Measurements from ENCODE around the gene SLC13A2.
"Not testable (repeated sequence)": the region's sequence is repeated elsewhere in the genome, so short reads cannot be mapped to it uniquely, and the experiment has no call there.

Gene SLC13A2, protein sequence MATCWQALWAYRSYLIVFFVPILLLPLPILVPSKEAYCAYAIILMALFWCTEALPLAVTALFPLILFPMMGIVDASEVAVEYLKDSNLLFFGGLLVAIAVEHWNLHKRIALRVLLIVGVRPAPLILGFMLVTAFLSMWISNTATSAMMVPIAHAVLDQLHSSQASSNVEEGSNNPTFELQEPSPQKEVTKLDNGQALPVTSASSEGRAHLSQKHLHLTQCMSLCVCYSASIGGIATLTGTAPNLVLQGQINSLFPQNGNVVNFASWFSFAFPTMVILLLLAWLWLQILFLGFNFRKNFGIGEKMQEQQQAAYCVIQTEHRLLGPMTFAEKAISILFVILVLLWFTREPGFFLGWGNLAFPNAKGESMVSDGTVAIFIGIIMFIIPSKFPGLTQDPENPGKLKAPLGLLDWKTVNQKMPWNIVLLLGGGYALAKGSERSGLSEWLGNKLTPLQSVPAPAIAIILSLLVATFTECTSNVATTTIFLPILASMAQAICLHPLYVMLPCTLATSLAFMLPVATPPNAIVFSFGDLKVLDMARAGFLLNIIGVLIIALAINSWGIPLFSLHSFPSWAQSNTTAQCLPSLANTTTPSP

DNA sequence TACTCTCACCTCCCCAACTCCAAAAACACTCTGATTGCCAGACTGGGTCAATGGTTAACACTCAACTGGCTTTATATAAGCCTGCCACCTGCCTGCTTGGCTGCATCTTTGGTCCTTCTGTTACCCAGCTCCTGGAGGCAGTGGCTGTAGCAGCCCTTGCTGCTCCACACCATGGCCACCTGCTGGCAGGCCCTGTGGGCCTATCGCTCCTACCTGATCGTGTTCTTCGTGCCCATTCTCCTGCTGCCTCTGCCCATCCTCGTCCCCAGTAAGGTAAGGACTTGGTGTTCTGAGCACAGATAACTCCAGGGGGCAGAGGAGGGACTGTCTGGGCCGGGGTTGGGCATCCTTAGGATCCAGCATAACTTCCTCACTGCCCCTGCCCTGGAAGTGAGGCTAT is at the start of gene SLC13A2:
TSS of gene SLC13A2 (plus strand) at position 103 of the 400 bp plus-strand sequence. CDS start at position 172, 69 bp downstream.
- Histone ChIP-seq H3K27me3 (ENCODE audit: control insufficient read depth in 5 of 5, insufficient read depth in 4 of 5, low read length in 5 of 5) (peaks cover 0 to 5% (median 3%) of the 10 kb centered on the region in 5 donors), H3K27ac (ENCODE audit: low read depth, low read length) (no peak within 1 kb of the TSS), H3K36me3 (ENCODE audit: control insufficient read depth in 5 of 5, insufficient read depth in 5 of 5, low read length in 5 of 5) (no peaks in the 10 kb centered on the region), H3K4me3 (ENCODE audit: low read depth in 1 of 5, low read length in 5 of 5) (no peak within 1 kb of the TSS), H3K9me3 (ENCODE audit: control insufficient read depth in 5 of 5, low read length in 5 of 5) (no peaks in the 10 kb centered on the region), H3K4me1 (ENCODE audit: control insufficient read depth in 5 of 5, insufficient read depth in 5 of 5, low read length in 5 of 5) (no peaks in the 10 kb centered on the region), H3K9ac (ENCODE audit: low read length in 5 of 5) (no peak within 1 kb of the TSS)

DNA sequence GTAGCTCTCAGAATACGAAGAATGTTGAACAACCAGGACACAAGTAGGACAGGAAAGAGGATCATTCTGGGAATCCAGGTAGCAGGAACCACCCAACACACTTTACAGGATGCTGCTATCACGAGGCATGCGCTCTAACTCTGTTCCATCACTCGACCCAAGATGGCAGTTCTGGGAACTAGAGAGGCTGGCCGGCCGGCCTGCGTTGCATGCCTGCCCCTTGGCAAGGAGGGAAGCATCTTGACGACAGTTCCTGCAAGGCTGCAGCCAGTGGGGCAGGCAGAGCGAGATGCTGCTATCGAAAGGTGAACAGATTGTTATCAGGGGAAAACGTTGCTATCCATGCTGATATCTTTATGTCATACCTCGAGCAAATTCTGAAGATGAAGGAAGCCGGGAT is 48.2 kb upstream of the SLC13A2 start:
- H3K4me3 ChIP-seq (ENCODE audit: low read depth in 1 of 5, low read length in 5 of 5) = no peak overlapping the region
- H3K9ac ChIP-seq (ENCODE audit: low read length in 5 of 5) = no peak overlapping the region
- no peak overlapping the region for H3K27ac ChIP-seq (ENCODE audit: low read depth, low read length)
- no peaks in the 10 kb centered on the region for H3K36me3 ChIP-seq (ENCODE audit: control insufficient read depth in 5 of 5, insufficient read depth in 5 of 5, low read length in 5 of 5)
- peaks cover 2 to 8% (median 6%) of the 10 kb centered on the region in 5 donors for H3K27me3 ChIP-seq (ENCODE audit: control insufficient read depth in 5 of 5, insufficient read depth in 4 of 5, low read length in 5 of 5)
- no peaks in the 10 kb centered on the region for H3K9me3 ChIP-seq (ENCODE audit: control insufficient read depth in 5 of 5, low read length in 5 of 5)
- no peaks in the 10 kb centered on the region for H3K4me1 ChIP-seq (ENCODE audit: control insufficient read depth in 5 of 5, insufficient read depth in 5 of 5, low read length in 5 of 5)

DNA sequence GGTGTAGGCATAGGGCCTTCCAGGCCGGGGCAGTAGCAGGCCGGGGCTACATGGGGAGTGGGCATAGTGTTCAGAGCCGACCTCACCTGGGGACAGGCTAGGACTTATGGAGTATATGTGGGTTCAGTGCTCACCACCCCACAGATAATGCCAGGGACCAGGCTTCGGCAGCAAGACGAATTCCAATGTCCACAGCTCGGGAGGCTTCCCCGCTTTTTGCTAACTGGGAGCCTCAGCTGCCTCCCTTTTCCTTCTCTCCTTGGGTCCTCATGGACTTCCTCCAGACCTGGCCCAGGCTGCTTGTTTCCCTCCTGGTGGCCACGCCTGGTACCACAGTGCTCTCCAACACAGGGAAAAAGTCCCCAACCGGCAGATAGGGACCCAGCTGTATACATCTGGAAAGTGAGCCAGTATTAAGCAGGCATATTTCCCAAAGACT is 47.3 kb upstream of the SLC13A2 start:
- H3K9ac ChIP-seq (ENCODE audit: low read length in 5 of 5) = no peak overlapping the region
- H3K4me1 ChIP-seq (ENCODE audit: control insufficient read depth in 5 of 5, insufficient read depth in 5 of 5, low read length in 5 of 5) = no peaks in the 10 kb centered on the region
- H3K4me3 ChIP-seq (ENCODE audit: low read depth in 1 of 5, low read length in 5 of 5) = no peak overlapping the region
- H3K36me3 ChIP-seq (ENCODE audit: control insufficient read depth in 5 of 5, insufficient read depth in 5 of 5, low read length in 5 of 5) = no peaks in the 10 kb centered on the region
- H3K9me3 ChIP-seq (ENCODE audit: control insufficient read depth in 5 of 5, low read length in 5 of 5) = no peaks in the 10 kb centered on the region
- H3K27me3 ChIP-seq (ENCODE audit: control insufficient read depth in 5 of 5, insufficient read depth in 4 of 5, low read length in 5 of 5) = peaks cover 2 to 8% (median 6%) of the 10 kb centered on the region in 5 donors
- H3K27ac ChIP-seq (ENCODE audit: low read depth, low read length) = no peak overlapping the region

DNA sequence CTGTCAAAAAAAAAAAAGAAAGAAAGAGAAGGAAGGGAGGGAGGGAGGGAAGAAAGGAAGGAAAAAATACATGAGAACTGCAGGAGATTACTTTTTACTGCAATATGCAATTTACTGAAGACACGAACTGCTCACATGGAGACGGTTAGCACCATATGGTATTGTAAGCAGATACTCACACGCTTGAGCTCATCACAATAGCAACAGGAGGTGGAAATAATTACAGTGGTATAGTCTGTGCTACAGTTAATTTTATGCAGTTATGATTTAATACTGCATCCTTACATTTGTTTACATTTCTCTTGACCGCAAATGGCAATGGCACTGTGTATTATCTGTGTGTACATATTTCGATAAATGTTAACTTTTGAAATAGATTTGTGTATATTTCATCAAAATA is 46.1 kb upstream of the SLC13A2 start:
- no peak overlapping the region for H3K4me3 ChIP-seq (ENCODE audit: low read depth in 1 of 5, low read length in 5 of 5)
- no peaks in the 10 kb centered on the region for H3K36me3 ChIP-seq (ENCODE audit: control insufficient read depth in 5 of 5, insufficient read depth in 5 of 5, low read length in 5 of 5)
- no peak overlapping the region for H3K9ac ChIP-seq (ENCODE audit: low read length in 5 of 5)
- H3K9me3 ChIP-seq (ENCODE audit: control insufficient read depth in 5 of 5, low read length in 5 of 5) = no peaks in the 10 kb centered on the region
- H3K27me3 ChIP-seq (ENCODE audit: control insufficient read depth in 5 of 5, insufficient read depth in 4 of 5, low read length in 5 of 5) = peaks cover 3 to 9% (median 7%) of the 10 kb centered on the region in 5 donors
- no peak overlapping the region for H3K27ac ChIP-seq (ENCODE audit: low read depth, low read length)
- H3K4me1 ChIP-seq (ENCODE audit: control insufficient read depth in 5 of 5, insufficient read depth in 5 of 5, low read length in 5 of 5) = no peaks in the 10 kb centered on the region

DNA sequence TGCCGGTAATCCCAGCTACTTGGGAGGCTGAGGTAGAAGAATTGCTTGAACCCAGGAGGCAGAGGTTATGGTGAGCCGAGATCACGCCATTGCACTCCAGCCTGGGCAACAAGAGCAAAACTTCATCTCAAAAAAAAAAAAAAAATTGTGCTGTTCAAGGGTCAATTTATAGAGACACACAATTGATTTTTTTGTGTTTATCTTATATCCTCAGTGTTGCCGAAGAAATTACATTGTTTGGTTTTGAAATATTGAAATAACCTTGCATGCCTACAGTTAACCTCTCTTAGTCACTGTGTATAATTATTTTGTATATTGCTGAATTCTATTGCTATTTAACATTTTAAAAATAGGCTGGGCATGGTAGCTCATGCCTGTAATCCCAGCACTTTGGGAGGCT is 45.5 kb upstream of the SLC13A2 start:
- H3K9me3 ChIP-seq (ENCODE audit: control insufficient read depth in 5 of 5, low read length in 5 of 5); H3K27me3 ChIP-seq (ENCODE audit: control insufficient read depth in 5 of 5, insufficient read depth in 4 of 5, low read length in 5 of 5); H3K4me3 ChIP-seq (ENCODE audit: low read depth in 1 of 5, low read length in 5 of 5); H3K9ac ChIP-seq (ENCODE audit: low read length in 5 of 5); H3K4me1 ChIP-seq (ENCODE audit: control insufficient read depth in 5 of 5, insufficient read depth in 5 of 5, low read length in 5 of 5); H3K27ac ChIP-seq (ENCODE audit: low read depth, low read length); H3K36me3 ChIP-seq (ENCODE audit: control insufficient read depth in 5 of 5, insufficient read depth in 5 of 5, low read length in 5 of 5): not testable (repeated sequence)

DNA sequence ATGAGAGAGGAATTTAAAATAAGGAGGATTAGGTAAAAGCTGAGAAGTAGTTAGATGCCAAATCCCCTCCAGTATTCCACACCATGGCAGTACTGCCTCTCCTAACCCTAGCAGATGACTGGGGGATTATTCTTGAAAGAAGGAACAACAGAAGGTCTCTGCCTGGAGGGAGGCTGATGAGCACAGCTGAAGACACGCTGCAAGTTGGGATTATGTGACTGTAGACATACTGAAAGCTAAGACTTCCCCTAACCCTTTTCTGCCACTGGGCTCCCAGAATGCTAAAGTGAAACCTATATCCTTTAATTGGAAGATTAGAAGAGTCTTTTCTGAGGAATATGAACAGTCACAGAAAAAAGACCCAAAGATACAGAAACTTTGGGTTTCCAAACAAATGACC is 39.7 kb upstream of the SLC13A2 start:
- Histone ChIP-seq H3K27me3 (ENCODE audit: control insufficient read depth in 5 of 5, insufficient read depth in 4 of 5, low read length in 5 of 5) (peaks cover 0 to 5% (median 0%) of the 10 kb centered on the region in 5 donors), H3K9ac (ENCODE audit: low read length in 5 of 5) (no peak overlapping the region), H3K4me1 (ENCODE audit: control insufficient read depth in 5 of 5, insufficient read depth in 5 of 5, low read length in 5 of 5) (no peaks in the 10 kb centered on the region), H3K36me3 (ENCODE audit: control insufficient read depth in 5 of 5, insufficient read depth in 5 of 5, low read length in 5 of 5) (no peaks in the 10 kb centered on the region), H3K27ac (ENCODE audit: low read depth, low read length) (no peak overlapping the region), H3K9me3 (ENCODE audit: control insufficient read depth in 5 of 5, low read length in 5 of 5) (no peaks in the 10 kb centered on the region), H3K4me3 (ENCODE audit: low read depth in 1 of 5, low read length in 5 of 5) (no peak overlapping the region)

DNA sequence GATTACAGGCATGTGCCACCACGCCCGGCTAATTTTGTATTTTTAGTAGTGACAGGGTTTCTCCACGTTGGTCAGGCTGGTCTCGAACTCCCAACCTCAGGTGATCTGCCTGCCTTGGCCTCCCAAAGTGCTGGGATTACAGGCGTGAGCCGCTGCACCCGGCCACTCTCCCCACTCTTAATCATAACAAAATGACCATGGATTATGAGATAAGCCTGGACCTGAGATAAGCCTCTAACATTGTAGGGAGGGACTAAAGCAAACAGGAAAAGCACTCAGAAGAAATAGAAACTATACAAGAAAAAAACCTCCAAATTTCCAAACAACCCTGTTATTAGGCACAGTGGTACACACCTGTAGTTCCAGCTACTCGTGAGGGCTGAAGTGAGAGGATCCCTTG is 39.1 kb upstream of the SLC13A2 start:
- H3K4me3 ChIP-seq (ENCODE audit: low read depth in 1 of 5, low read length in 5 of 5); H3K36me3 ChIP-seq (ENCODE audit: control insufficient read depth in 5 of 5, insufficient read depth in 5 of 5, low read length in 5 of 5); H3K9me3 ChIP-seq (ENCODE audit: control insufficient read depth in 5 of 5, low read length in 5 of 5); H3K9ac ChIP-seq (ENCODE audit: low read length in 5 of 5); H3K27me3 ChIP-seq (ENCODE audit: control insufficient read depth in 5 of 5, insufficient read depth in 4 of 5, low read length in 5 of 5); H3K4me1 ChIP-seq (ENCODE audit: control insufficient read depth in 5 of 5, insufficient read depth in 5 of 5, low read length in 5 of 5); H3K27ac ChIP-seq (ENCODE audit: low read depth, low read length): not testable (repeated sequence)

DNA sequence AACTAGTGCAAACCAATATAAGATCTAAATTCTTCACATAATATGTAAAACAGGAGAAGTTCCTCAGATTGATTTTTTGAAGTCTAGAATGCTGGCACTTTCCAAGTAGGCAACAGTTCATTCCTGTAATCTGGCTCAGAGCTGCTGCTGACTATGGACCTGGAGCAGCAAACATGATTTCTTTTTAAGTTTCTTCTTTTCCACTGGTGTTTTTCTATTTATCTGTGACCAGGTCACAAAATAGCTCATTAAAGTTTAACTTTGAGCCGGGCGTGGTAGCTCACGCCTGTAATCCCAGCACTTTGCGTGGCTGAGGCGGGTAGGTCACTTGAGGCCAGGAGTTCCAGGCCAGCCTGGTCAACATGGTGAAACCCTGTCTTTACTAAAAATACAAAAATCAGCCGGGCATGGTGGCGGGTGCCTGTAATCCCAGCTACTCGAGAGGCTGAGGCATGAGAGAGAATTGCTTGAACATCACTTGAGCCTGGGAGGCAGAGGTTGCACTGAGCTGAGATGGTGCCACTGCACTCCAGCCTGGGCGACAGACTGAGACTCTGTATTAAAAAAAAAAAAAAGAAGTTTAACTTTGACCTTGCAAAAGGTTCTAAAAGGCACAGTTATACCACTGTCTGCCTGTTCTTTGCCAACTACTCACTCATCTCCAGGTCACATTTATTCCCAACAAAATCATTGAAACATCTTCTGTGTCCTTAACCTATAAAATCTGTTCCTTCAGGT is 29.4 kb upstream of the SLC13A2 start:
- Histone ChIP-seq H3K4me3 (ENCODE audit: low read depth in 1 of 5, low read length in 5 of 5) (no peak overlapping the region), H3K9ac (ENCODE audit: low read length in 5 of 5) (no peak overlapping the region), H3K27ac (ENCODE audit: low read depth, low read length) (no peak overlapping the region)

DNA sequence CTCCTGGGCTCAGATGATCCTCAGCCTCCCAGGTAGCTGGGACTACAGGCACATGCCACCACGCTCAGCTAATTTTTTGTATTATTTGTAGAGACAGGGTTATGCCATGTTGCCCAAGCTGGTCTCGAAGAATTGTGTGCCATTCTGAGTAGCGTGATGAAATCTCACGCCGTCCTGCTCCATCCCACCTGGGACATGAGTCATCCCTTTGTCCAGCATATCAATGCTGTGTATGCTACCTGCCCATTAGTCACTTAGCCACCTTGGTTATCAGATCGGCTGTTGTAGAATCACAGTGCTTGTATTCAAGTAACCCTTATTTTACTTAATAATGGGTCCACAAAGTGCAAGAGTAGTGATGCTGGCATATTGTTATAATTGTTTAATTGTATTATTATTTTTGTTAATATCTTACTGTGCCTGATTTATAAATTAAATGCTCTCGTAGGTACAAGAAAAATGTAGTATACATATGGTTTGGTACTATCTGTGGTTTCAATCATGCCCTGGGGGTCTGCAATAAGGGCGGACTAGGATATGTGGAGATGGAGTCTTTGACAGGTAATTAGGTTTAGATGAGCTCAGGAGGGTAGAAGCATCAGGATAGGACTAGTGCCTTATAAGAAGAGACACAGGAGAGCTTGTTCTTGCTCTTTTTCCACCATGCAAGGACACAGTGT is 26.6 kb upstream of the SLC13A2 start:
- Histone ChIP-seq H3K4me1 (ENCODE audit: control insufficient read depth in 5 of 5, insufficient read depth in 5 of 5, low read length in 5 of 5) (no peaks in the 10 kb centered on the region), H3K4me3 (ENCODE audit: low read depth in 1 of 5, low read length in 5 of 5) (no peak overlapping the region), H3K27ac (ENCODE audit: low read depth, low read length) (no peak overlapping the region), H3K27me3 (ENCODE audit: control insufficient read depth in 5 of 5, insufficient read depth in 4 of 5, low read length in 5 of 5) (no peaks in the 10 kb centered on the region), H3K36me3 (ENCODE audit: control insufficient read depth in 5 of 5, insufficient read depth in 5 of 5, low read length in 5 of 5) (no peaks in the 10 kb centered on the region), H3K9me3 (ENCODE audit: control insufficient read depth in 5 of 5, low read length in 5 of 5) (peaks cover 0 to 2% (median 0%) of the 10 kb centered on the region in 5 donors), H3K9ac (ENCODE audit: low read length in 5 of 5) (no peak overlapping the region)

More for the DNA sequence above, 29.4 kb upstream of the SLC13A2 start:
- no peaks in the 10 kb centered on the region for H3K36me3 ChIP-seq (ENCODE audit: control insufficient read depth in 5 of 5, insufficient read depth in 5 of 5, low read length in 5 of 5)
- no peaks in the 10 kb centered on the region for H3K4me1 ChIP-seq (ENCODE audit: control insufficient read depth in 5 of 5, insufficient read depth in 5 of 5, low read length in 5 of 5)
- H3K27me3 ChIP-seq (ENCODE audit: control insufficient read depth in 5 of 5, insufficient read depth in 4 of 5, low read length in 5 of 5) = no peaks in the 10 kb centered on the region
- peaks cover 0 to 2% (median 0%) of the 10 kb centered on the region in 5 donors for H3K9me3 ChIP-seq (ENCODE audit: control insufficient read depth in 5 of 5, low read length in 5 of 5)

Measured in subcutaneous abdominal adipose tissue (tissue), 5 donors.